GM23338 (cell line): Measurements from ENCODE around the gene LHX5. TPM values are rescaled to one million over a fixed set of nuclear protein-coding genes. Genes with fewer than 3 reads are reported as not detected.

Experiments
- ATAC-seq: fragments of 200-7000 bp; cut with Tn5 transposase; 3 replicates; pipeline ENCODE4 v1.9.1; 2020
- DNase-seq: peaks from one replicate; pipeline ENCODE4 v3.0.0-alpha.2; 2015; ENCODE audit warnings: low spot score
- H2AFZ ChIP-seq: fragments of 200-600 bp; sonication (generic); 2 replicates; pipeline ENCODE4 v1.8.0; 2016; ENCODE audit warnings: antibody characterized with exemption, mild to moderate bottlenecking, moderate library complexity
- H3F3A ChIP-seq: fragments of 200-600 bp; sonication (generic); replicated peaks from 2 replicates; pipeline ENCODE4 v1.8.0; 2017; ENCODE audit warnings: antibody characterized with exemption, mixed run types, low read depth
- H3K27ac ChIP-seq: fragments of 200-600 bp; sonication (generic); 2 replicates; pipeline ENCODE4 v1.6.1; 2016; ENCODE audit warnings: low read depth
- H3K27me3 ChIP-seq: fragments of 200-600 bp; sonication (generic); 2 replicates; pipeline ENCODE4 v1.8.0; 2016; ENCODE audit warnings: mild to moderate bottlenecking, mixed run types, moderate library complexity; ENCODE audit not compliant: insufficient read depth
- H3K36me3 ChIP-seq: fragments of 200-600 bp; sonication (generic); 2 replicates; pipeline ENCODE4 v1.8.0; 2016; ENCODE audit warnings: mild to moderate bottlenecking; ENCODE audit not compliant: insufficient read depth
- H3K4me1 ChIP-seq: fragments of 200-600 bp; sonication (generic); 2 replicates; pipeline ENCODE4 v1.8.0; 2016; ENCODE audit warnings: mild to moderate bottlenecking, moderate library complexity; ENCODE audit not compliant: insufficient read depth
- H3K4me2 ChIP-seq: fragments of 200-600 bp; sonication (generic); 2 replicates; pipeline ENCODE4 v1.7.1; 2017; ENCODE audit warnings: mixed run types
- H3K4me3 ChIP-seq: fragments of 200-600 bp; sonication (generic); 2 replicates; pipeline ENCODE4 v1.6.1; 2016; ENCODE audit warnings: mixed run types
- H3K79me2 ChIP-seq: fragments of 200-600 bp; sonication (generic); replicated peaks from 2 replicates; pipeline ENCODE4 v1.8.0; 2017; ENCODE audit warnings: mild to moderate bottlenecking; ENCODE audit not compliant: insufficient read depth
- H3K9me2 ChIP-seq: fragments of 200-600 bp; sonication (generic); 2 replicates; pipeline ENCODE4 v1.8.0; 2017; ENCODE audit not compliant: insufficient read depth
- H4K20me1 ChIP-seq: fragments of 200-600 bp; sonication (generic); replicated peaks from 2 replicates; pipeline ENCODE4 v1.8.0; 2017; ENCODE audit warnings: mild to moderate bottlenecking; ENCODE audit not compliant: insufficient read depth
- H3K27ac Mint-ChIP-seq: 2 replicates; pipeline ENCODE4 v1.8.0; 2020; ENCODE audit warnings: inconsistent platforms, mild to moderate bottlenecking, moderate library complexity, mixed read lengths
- H3K27me3 Mint-ChIP-seq: 3 replicates; pipeline ENCODE4 v1.8.0; 2022; ENCODE audit warnings: low read depth, mild to moderate bottlenecking, moderate library complexity, mixed read lengths, inconsistent platforms; ENCODE audit not compliant: insufficient read depth, poor library complexity
- H3K36me3 Mint-ChIP-seq: 3 replicates; pipeline ENCODE4 v1.8.0; 2021; ENCODE audit warnings: low read depth, mild to moderate bottlenecking, inconsistent platforms, moderate library complexity, mixed read lengths
- H3K4me1 Mint-ChIP-seq: 3 replicates; pipeline ENCODE4 v1.8.0; 2020; ENCODE audit warnings: mild to moderate bottlenecking, inconsistent platforms, mixed read lengths
- H3K4me3 Mint-ChIP-seq: 3 replicates; pipeline ENCODE4 v1.8.0; 2021; ENCODE audit warnings: moderate library complexity, mild to moderate bottlenecking, inconsistent platforms, mixed read lengths
- H3K9me3 Mint-ChIP-seq: 3 replicates; pipeline ENCODE4 v1.8.0; 2020; ENCODE audit warnings: moderate library complexity, mild to moderate bottlenecking, inconsistent platforms, mixed read lengths
- ETS1 ChIP-seq: IDR thresholded peaks from 2 replicates; pipeline ENCODE4 v1.6.1; 2016; ENCODE audit warnings: antibody characterized with exemption
- EZH2 ChIP-seq: fragments of 200-600 bp; sonication (generic); IDR thresholded peaks from one replicate; pipeline ENCODE4 v1.8.0; 2017; ENCODE audit warnings: antibody characterized with exemption, mild to moderate bottlenecking, low read depth; ENCODE audit not compliant: unreplicated experiment
- EZH2phosphoT487 ChIP-seq: fragments of 200-600 bp; sonication (generic); IDR thresholded peaks from one replicate; pipeline ENCODE4 v1.8.1; 2018; ENCODE audit warnings: antibody characterized with exemption; ENCODE audit not compliant: unreplicated experiment
- JUNB ChIP-seq: IDR thresholded peaks from one replicate; pipeline ENCODE4 v1.6.1; 2016; ENCODE audit warnings: antibody characterized with exemption; ENCODE audit not compliant: unreplicated experiment
- NANOG ChIP-seq: IDR thresholded peaks from 2 replicates; pipeline ENCODE4 v1.6.1; 2016; ENCODE audit warnings: antibody characterized with exemption, borderline replicate concordance
- STAT1 ChIP-seq: IDR thresholded peaks from one replicate; pipeline ENCODE4 v1.6.1; 2016; ENCODE audit warnings: antibody characterized with exemption; ENCODE audit not compliant: unreplicated experiment
- ZNF114 ChIP-seq: fragments of 250-450 bp; sonication (Bioruptor Pico); IDR thresholded peaks from 2 replicates; pipeline ENCODE4 v1.5.0; 2020; ENCODE audit warnings: mild to moderate bottlenecking, moderate library complexity
- polyA plus RNA-seq: library from polyadenylated mRNA; unstranded; fragments of >200 nt; fragmentation: Nextera tagmentation; extraction: Ambion mirVana; gene quantifications from 2 replicates; pipeline ENCODE4 v1.2.1, GENCODE V29; 2016
- total RNA-seq: library from RNA; depleted of rRNA; stranded (reverse); fragments of >200 nt; shearing (Covaris generic); gene quantifications from 2 replicates; pipeline ENCODE4 v1.2.3, GENCODE V29; 2014
- TF ChIP-seq, protein P1 (sequence below): IDR thresholded peaks from one replicate; pipeline ENCODE4 v1.6.1; 2018; ENCODE audit warnings: antibody characterized with exemption; ENCODE audit not compliant: unreplicated experiment
- TF ChIP-seq, protein P2 (sequence below), 2 experiments: fragments of 200-600 bp in 1 of 2; sonication (generic) in 1 of 2; conservative IDR thresholded peaks; 2 replicates each; pipeline versions ENCODE4 v1.5.1 to v1.6.1; 2016 to 2017; ENCODE audit warnings: antibody characterized with exemption in 2 of 2, low read depth in 2 of 2, mild to moderate bottlenecking in 2 of 2, moderate library complexity in 1 of 2

The LHX5 gene
- total and polyA plus RNA-seq, 2 experiments from 2014 or later: 0.18 TPM; not detected in 1

DNA sequence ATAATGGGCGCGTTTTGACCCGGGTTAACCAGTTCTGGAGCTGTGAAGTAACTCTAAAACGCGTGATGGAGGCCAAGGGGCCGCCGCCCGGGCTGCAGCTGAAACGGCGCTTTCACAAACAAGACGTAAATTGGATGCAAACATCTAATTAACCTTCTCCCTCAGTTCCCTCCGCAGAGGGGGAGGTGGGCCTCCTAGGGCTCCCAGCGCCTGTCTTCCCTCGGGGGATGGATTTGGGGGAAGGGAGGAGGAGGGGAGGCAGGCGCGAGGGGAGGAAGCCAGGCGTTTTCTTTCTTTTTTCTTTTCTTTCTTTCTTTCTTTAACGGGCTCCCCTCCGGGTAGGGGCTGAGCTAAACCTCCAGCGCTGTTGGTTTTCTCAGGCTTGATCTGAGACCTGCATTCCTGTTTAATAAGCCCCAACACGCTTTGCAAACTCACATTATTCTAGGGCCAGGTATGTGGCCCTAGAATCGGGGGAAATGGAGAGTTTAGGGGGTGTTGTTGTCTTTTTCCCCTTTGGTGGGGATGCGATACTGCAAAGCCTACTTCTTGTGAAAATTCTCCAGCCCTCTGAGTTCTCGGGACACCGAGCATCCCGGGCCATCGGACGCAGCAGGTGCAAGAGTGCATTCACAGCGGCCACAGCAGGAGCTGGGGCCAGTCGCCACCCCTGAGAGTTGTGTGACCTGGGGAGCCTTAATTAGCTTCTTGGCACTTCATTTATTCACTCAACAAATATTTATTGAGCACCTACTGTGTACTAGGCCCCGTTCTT lies 43.6 kb upstream of the LHX5 start:
- Histone ChIP-seq H3K9me2 (no peaks in the 10 kb centered on the region), H3K27ac (0 out of 2 replicates have a peak overlapping the region, but pooled peaks have one; percentile 5), H3F3A (peaks cover 11% of the 10 kb centered on the region), H2AFZ (peak overlapping the region; percentile 76), H3K4me3 (peak overlapping the region; percentile 55), H3K36me3 (no peaks in the 10 kb centered on the region; the same call in 1 of the 2 replicates), H3K4me2 (peak overlapping the region; percentile 79), H3K27me3 (peaks cover 69% of the 10 kb centered on the region), H4K20me1 (no peaks in the 10 kb centered on the region), H3K79me2 (no peaks in the 10 kb centered on the region), H3K4me1 (peaks cover 25% of the 10 kb centered on the region)
- TF ChIP-seq JUNB (no peak), EZH2phosphoT487 (no peak), ZNF114 (CRISPR knock-in tag) (no peak)
- Mint-ChIP-seq H3K27me3 (peaks cover 29% of the 10 kb centered on the region), H3K4me1 (peaks cover 27% of the 10 kb centered on the region), H3K36me3 (no peaks in the 10 kb centered on the region), H3K9me3 (peaks cover 16% of the 10 kb centered on the region; the same call in 2 of the 3 replicates), H3K27ac (no peak overlapping the region), H3K4me3 (peak overlapping the region; percentile 74)
- peak; percentile 72 for ATAC-seq
- peak; percentile 75 for DNase-seq

- H3K4me2 ChIP-seq: peak overlapping the region; percentile 79
- no peaks in the 10 kb centered on the region for H3K79me2 ChIP-seq
- H3K4me3 ChIP-seq: peak overlapping the region; percentile 55
- peaks cover 63% of the 10 kb centered on the region for H3K27me3 ChIP-seq
- no peaks in the 10 kb centered on the region for H3K9me2 ChIP-seq
- no peaks in the 10 kb centered on the region for H4K20me1 ChIP-seq
- H3K27me3 Mint-ChIP-seq: peaks cover 24% of the 10 kb centered on the region
- H3K4me1 ChIP-seq: peaks cover 25% of the 10 kb centered on the region
- peak overlapping the region; percentile 74 for H3K4me3 Mint-ChIP-seq
- peaks cover 26% of the 10 kb centered on the region for H3K4me1 Mint-ChIP-seq
- peaks cover 16% of the 10 kb centered on the region; the same call in 2 of the 3 replicates for H3K9me3 Mint-ChIP-seq
- TF ChIP-seq ETS1 (no peak), STAT1 (no peak)
- H3F3A ChIP-seq: peaks cover 11% of the 10 kb centered on the region
- peak overlapping the region; percentile 76 for H2AFZ ChIP-seq
- no peaks in the 10 kb centered on the region; the same call in 1 of the 2 replicates for H3K36me3 ChIP-seq
- ATAC-seq (peak; percentile 9), DNase-seq (no peak)
- no peak overlapping the region for H3K27ac Mint-ChIP-seq
- H3K36me3 Mint-ChIP-seq: no peaks in the 10 kb centered on the region
- 0 out of 2 replicates have a peak overlapping the region, but pooled peaks have one; percentile 5 for H3K27ac ChIP-seq
Measured at GRCh38 chr12:113514602-113515001, 42.9 kb upstream of the LHX5 start.

GRCh38 chr12:113512568-113512967 lies 40.9 kb upstream of the LHX5 start:
- no peak overlapping the region for H3K27ac ChIP-seq
- H3F3A ChIP-seq: peaks cover 11% of the 10 kb centered on the region
- Mint-ChIP-seq H3K27ac (no peak overlapping the region), H3K9me3 (peaks cover 8% of the 10 kb centered on the region; the same call in 2 of the 3 replicates), H3K4me3 (no peak overlapping the region), H3K36me3 (no peaks in the 10 kb centered on the region), H3K27me3 (peaks cover 14% of the 10 kb centered on the region), H3K4me1 (peaks cover 25% of the 10 kb centered on the region)
- ATAC-seq: peak; percentile 15; the same call in 2 of the 3 replicates
- no peak for DNase-seq
- no peaks in the 10 kb centered on the region for H4K20me1 ChIP-seq
- no peak overlapping the region for H3K4me3 ChIP-seq
- no peaks in the 10 kb centered on the region; the same call in 1 of the 2 replicates for H3K36me3 ChIP-seq
- peak overlapping the region; percentile 32; the same call in 1 of the 2 replicates for H3K4me2 ChIP-seq
- H3K9me2 ChIP-seq: no peaks in the 10 kb centered on the region
- H3K79me2 ChIP-seq: no peaks in the 10 kb centered on the region
- no peak overlapping the region for H2AFZ ChIP-seq
- peaks cover 42% of the 10 kb centered on the region for H3K27me3 ChIP-seq
- H3K4me1 ChIP-seq: peaks cover 25% of the 10 kb centered on the region
- TF ChIP-seq NANOG (no peak), EZH2 (no peak)
- TF ChIP-seq, protein P1, sequence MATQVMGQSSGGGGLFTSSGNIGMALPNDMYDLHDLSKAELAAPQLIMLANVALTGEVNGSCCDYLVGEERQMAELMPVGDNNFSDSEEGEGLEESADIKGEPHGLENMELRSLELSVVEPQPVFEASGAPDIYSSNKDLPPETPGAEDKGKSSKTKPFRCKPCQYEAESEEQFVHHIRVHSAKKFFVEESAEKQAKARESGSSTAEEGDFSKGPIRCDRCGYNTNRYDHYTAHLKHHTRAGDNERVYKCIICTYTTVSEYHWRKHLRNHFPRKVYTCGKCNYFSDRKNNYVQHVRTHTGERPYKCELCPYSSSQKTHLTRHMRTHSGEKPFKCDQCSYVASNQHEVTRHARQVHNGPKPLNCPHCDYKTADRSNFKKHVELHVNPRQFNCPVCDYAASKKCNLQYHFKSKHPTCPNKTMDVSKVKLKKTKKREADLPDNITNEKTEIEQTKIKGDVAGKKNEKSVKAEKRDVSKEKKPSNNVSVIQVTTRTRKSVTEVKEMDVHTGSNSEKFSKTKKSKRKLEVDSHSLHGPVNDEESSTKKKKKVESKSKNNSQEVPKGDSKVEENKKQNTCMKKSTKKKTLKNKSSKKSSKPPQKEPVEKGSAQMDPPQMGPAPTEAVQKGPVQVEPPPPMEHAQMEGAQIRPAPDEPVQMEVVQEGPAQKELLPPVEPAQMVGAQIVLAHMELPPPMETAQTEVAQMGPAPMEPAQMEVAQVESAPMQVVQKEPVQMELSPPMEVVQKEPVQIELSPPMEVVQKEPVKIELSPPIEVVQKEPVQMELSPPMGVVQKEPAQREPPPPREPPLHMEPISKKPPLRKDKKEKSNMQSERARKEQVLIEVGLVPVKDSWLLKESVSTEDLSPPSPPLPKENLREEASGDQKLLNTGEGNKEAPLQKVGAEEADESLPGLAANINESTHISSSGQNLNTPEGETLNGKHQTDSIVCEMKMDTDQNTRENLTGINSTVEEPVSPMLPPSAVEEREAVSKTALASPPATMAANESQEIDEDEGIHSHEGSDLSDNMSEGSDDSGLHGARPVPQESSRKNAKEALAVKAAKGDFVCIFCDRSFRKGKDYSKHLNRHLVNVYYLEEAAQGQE: no peak
- TF ChIP-seq, protein P2, sequence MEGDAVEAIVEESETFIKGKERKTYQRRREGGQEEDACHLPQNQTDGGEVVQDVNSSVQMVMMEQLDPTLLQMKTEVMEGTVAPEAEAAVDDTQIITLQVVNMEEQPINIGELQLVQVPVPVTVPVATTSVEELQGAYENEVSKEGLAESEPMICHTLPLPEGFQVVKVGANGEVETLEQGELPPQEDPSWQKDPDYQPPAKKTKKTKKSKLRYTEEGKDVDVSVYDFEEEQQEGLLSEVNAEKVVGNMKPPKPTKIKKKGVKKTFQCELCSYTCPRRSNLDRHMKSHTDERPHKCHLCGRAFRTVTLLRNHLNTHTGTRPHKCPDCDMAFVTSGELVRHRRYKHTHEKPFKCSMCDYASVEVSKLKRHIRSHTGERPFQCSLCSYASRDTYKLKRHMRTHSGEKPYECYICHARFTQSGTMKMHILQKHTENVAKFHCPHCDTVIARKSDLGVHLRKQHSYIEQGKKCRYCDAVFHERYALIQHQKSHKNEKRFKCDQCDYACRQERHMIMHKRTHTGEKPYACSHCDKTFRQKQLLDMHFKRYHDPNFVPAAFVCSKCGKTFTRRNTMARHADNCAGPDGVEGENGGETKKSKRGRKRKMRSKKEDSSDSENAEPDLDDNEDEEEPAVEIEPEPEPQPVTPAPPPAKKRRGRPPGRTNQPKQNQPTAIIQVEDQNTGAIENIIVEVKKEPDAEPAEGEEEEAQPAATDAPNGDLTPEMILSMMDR (conservative IDR thresholded peaks at IDR 0.05; ENCODE audit: low read depth in 2 of 2): no peak
